Stimulated activated CD8-positive, alpha-beta memory T cell treated with anti-CD3 and anti-CD28 coated beads, Interleukin-12 subunit alpha, Interleukin-12 subunit beta, amount 100 ng/mL, for 4 hours (primary cell): ENCODE data around the gene ZBTB33.

ENCODE experiments used
- DNase-seq: peaks from one replicate; pipeline ENCODE4 v3.0.0-alpha.2; 2020; ENCODE audit warnings: low read depth

ZBTB33 gene

DNA sequence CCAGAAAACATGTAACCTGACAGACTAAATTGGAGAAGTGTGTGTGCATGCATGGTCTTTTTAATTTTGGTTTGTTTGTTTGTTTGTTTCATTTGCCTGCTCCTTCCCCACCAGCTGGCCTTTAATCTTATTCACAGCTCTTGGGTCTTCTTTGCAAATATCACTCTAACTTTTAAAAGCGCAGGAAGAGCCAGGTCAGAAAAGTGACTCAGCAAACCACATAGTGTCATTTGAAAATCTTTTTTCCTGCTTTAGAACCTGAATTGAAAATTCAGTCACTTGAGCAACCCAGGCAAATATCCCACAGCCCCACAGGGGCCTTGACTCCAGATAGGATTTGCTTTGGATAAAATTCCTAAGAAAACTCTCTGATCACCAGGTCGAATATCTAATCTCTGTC, 56.0 kb downstream of the ZBTB33 start:
- no peak for DNase-seq
